Adipocyte (in vitro differentiated cells): ENCODE results near the gene ATPAF1.
A peak's percentile ranks its signal among the peaks of the same experiment; 100 is the strongest.

ENCODE experiments used
- DNase-seq: peaks from one replicate; pipeline ENCODE4 v3.0.0-alpha.2; 2015; ENCODE audit warnings: low read depth
- H3K27me3 ChIP-seq: replicated peaks from 2 replicates; pipeline ENCODE4 v1.7.0; 2013; ENCODE audit warnings: mild to moderate bottlenecking, low read length, moderate library complexity; ENCODE audit not compliant: control insufficient read depth, insufficient read depth
- H3K36me3 ChIP-seq: 2 replicates; pipeline ENCODE4 v1.7.0; 2013; ENCODE audit warnings: low read length, mild to moderate bottlenecking, moderate library complexity; ENCODE audit not compliant: control insufficient read depth, insufficient read depth, severe bottlenecking
- H3K4me1 ChIP-seq: 2 replicates; pipeline ENCODE4 v1.7.0; 2013; ENCODE audit warnings: mild to moderate bottlenecking, low read length, moderate library complexity; ENCODE audit not compliant: control insufficient read depth, insufficient read depth
- H3K4me3 ChIP-seq: 2 replicates; pipeline ENCODE4 v1.7.0; 2013; ENCODE audit warnings: mild to moderate bottlenecking, low read length, moderate library complexity
- H3K9ac ChIP-seq: 2 replicates; pipeline ENCODE4 v1.7.0; 2013; ENCODE audit warnings: mild to moderate bottlenecking, low read length, moderate library complexity
- H3K9me3 ChIP-seq: 2 replicates; pipeline ENCODE4 v1.7.0; 2013; ENCODE audit warnings: mild to moderate bottlenecking, low read length, moderate library complexity; ENCODE audit not compliant: control insufficient read depth

The ATPAF1 gene

GRCh38 chr1:46691997-46692790 is 24.0 kb upstream of the ATPAF1 start:
- Histone ChIP-seq H3K4me1 (peaks cover 36% of the 10 kb centered on the region), H3K4me3 (no peak overlapping the region), H3K9me3 (no peaks in the 10 kb centered on the region), H3K36me3 (peaks cover 57% of the 10 kb centered on the region), H3K27me3 (no peaks in the 10 kb centered on the region), H3K9ac (no peak overlapping the region)
- no peak for DNase-seq

- Histone ChIP-seq H3K27me3 (no peaks in the 10 kb centered on the region), H3K9me3 (no peaks in the 10 kb centered on the region), H3K36me3 (peaks cover 61% of the 10 kb centered on the region), H3K9ac (no peak overlapping the region), H3K4me1 (peaks cover 40% of the 10 kb centered on the region), H3K4me3 (no peak overlapping the region)
- no peak for DNase-seq
These were observed 22.8 kb upstream of the ATPAF1 start for GRCh38 chr1:46690931-46691421.

GRCh38 chr1:46689897-46690296 is 21.7 kb upstream of the ATPAF1 start:
- no peak overlapping the region for H3K9ac ChIP-seq
- H3K36me3 ChIP-seq: peaks cover 62% of the 10 kb centered on the region
- no peaks in the 10 kb centered on the region for H3K27me3 ChIP-seq
- no peak for DNase-seq
- H3K4me3 ChIP-seq: no peak overlapping the region
- no peaks in the 10 kb centered on the region for H3K9me3 ChIP-seq
- peaks cover 40% of the 10 kb centered on the region for H3K4me1 ChIP-seq

DNA sequence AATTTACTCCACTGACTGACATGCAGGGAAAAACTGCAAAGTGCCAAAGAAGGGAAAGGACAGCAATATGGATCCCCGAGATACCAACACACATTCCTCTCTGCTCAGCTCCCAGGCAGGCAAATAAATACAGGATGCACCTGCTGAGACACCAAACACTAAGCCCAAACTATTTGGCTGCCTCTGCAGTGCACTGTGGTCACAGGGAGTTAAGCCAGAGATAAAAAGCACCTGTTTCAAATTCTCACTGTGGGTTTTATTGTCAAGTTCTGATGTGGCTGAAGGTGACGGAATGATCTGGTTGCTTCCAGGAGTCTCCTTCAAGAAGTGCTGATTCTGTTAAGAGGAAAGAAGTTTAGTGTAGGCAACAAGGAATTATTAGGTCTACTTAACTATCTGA is 21.2 kb upstream of the ATPAF1 start:
- Histone ChIP-seq H3K9ac (no peak overlapping the region), H3K9me3 (no peaks in the 10 kb centered on the region), H3K36me3 (peaks cover 67% of the 10 kb centered on the region), H3K4me1 (peaks cover 40% of the 10 kb centered on the region), H3K27me3 (no peaks in the 10 kb centered on the region), H3K4me3 (no peak overlapping the region)
- DNase-seq: no peak

DNA sequence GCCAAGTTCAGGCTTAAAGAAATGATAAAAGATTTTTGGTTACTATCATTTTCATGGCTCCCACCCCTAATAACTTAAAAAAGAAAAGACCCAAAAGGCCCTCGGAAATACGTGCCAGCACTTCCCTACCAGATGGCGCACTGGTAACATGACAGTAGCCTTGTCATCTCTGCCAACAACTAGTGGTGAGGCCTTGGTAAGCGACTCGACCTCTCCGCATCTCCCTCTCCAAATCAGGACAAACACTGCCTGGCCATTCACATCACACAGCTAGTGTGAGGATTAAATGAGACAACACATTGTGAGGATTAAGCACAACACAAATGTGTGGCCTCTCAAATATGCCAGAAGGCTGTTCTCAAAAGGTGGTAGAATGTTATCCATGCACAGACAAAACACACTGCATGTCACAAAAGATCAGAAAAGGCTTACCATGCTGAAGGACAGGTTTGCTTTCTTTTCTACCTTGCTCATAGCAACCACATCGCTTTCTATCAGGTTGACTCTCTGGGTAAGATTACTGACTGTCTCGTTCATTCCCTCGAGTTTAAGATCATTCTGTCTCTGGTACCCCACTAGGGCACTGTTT is 19.9 kb upstream of the ATPAF1 start:
- no peak for DNase-seq
- Histone ChIP-seq H3K36me3 (peaks cover 80% of the 10 kb centered on the region), H3K9ac (no peak overlapping the region), H3K4me1 (peaks cover 40% of the 10 kb centered on the region), H3K27me3 (no peaks in the 10 kb centered on the region), H3K4me3 (no peak overlapping the region), H3K9me3 (no peaks in the 10 kb centered on the region)

DNA sequence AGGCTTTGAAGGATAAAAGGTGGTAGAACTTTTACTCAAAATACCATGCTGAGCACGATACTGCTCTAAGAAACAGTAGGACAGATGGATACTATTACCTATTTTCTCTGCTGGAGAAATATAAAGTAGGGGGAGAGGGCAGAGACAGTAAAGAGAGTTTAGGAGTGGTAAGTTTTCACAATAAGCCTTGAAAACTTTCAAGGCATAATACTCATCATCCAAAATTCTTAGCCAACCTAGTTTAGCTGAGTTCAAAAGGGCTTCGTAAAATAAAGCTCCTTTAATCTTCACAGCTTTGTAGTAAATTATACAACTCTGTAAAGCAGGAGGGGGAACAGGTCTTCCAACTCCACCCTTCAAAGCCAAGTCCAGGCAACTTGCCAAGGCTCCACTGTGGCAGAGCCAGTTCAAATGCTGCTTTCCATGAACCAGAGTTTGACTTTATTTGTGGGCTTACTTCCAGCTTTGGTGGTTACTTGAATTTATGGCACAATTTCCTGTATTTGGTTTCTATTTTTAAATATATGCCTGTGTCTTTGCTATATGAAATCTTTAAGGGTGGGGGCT is 19.0 kb upstream of the ATPAF1 start:
- peak; percentile 65 for DNase-seq
- Histone ChIP-seq H3K9me3 (no peaks in the 10 kb centered on the region), H3K27me3 (no peaks in the 10 kb centered on the region), H3K36me3 (peaks cover 89% of the 10 kb centered on the region), H3K9ac (no peak overlapping the region), H3K4me1 (peaks cover 36% of the 10 kb centered on the region), H3K4me3 (no peak overlapping the region)

DNA sequence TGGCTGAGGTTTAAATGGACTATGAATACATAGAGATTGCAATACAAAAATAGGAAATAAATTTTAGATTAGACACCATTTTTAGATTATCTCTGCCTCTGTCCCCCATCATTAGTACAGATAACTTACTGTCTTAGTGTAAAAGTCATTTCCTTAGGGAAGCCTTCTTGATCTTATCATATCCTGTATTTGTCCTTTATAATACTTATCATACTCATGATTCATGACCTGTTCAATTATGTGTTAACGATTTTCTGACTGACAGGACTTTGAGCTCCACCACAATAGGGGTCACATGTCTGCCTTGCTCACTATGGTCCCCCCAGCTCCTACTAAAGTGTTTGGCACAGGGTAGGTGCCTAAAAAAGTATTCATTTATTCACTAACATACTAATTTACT is 18.1 kb upstream of the ATPAF1 start:
- no peak for DNase-seq
- Histone ChIP-seq H3K4me1 (peaks cover 27% of the 10 kb centered on the region), H3K27me3 (no peaks in the 10 kb centered on the region), H3K9ac (no peak overlapping the region), H3K36me3 (peaks cover 94% of the 10 kb centered on the region), H3K9me3 (no peaks in the 10 kb centered on the region), H3K4me3 (no peak overlapping the region)

DNA sequence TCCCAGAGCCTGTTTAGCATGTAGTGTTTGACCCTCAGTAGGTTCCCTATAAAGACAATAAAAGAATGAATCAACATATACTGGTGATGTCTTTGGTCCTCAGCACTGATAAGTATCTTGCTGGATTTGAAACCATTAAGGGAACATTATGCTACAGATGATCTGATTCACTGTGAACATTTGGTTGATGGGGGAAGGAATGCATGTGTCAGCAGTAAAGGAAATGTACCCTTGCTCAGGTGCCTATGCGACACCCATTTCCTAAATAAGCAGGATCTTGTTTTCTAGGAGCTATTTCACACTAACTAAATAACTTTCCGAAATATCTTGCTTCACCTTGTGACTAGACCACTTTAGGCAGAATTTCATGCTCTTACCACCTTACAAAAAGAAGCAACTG is 16.5 kb upstream of the ATPAF1 start:
- Histone ChIP-seq H3K36me3 (peaks cover 95% of the 10 kb centered on the region), H3K27me3 (no peaks in the 10 kb centered on the region), H3K4me3 (no peak overlapping the region), H3K9me3 (no peaks in the 10 kb centered on the region), H3K4me1 (peaks cover 20% of the 10 kb centered on the region), H3K9ac (no peak overlapping the region)
- DNase-seq: no peak

GRCh38 chr1:46682064-46682463 is 13.9 kb upstream of the ATPAF1 start:
- no peaks in the 10 kb centered on the region for H3K27me3 ChIP-seq
- H3K36me3 ChIP-seq: peaks cover 93% of the 10 kb centered on the region
- H3K4me3 ChIP-seq: no peak overlapping the region
- no peaks in the 10 kb centered on the region for H3K9me3 ChIP-seq
- peaks cover 3% of the 10 kb centered on the region for H3K4me1 ChIP-seq
- no peak overlapping the region for H3K9ac ChIP-seq
- no peak for DNase-seq

- Histone ChIP-seq H3K4me1 (no peaks in the 10 kb centered on the region), H3K4me3 (no peak overlapping the region), H3K9me3 (no peaks in the 10 kb centered on the region), H3K36me3 (peaks cover 93% of the 10 kb centered on the region), H3K27me3 (no peaks in the 10 kb centered on the region), H3K9ac (no peak overlapping the region)
- no peak for DNase-seq
These were observed 13.3 kb upstream of the ATPAF1 start for GRCh38 chr1:46681333-46682034.
